ENCODE measurements around the gene EPB41. TPM values are rescaled to one million over a fixed set of nuclear protein-coding genes. Genes with fewer than 3 reads are reported as not detected.
A peak's percentile ranks its signal among the peaks of the same experiment; 100 is the strongest.

Gene EPB41
- total RNA-seq, 1 experiment from 2014 or later: 41.7 TPM

GRCh38 chr1:28885977-28886730 is 28.2 kb upstream of the EPB41 start:
- ATAC-seq (no peak), DNase-seq (ENCODE audit: low read depth, low spot score) (no peak)
- BruUV-seq (replicated peaks): no TSS peak
- Histone ChIP-seq H3K36me3 (ENCODE audit: control insufficient read depth in 1 of 2, insufficient read depth in 2 of 2, low read length in 2 of 2) (no peaks in the 10 kb centered on the region), H4K20me1 (ENCODE audit: insufficient read depth) (no peaks in the 10 kb centered on the region), H3K27ac (ENCODE audit: low read depth, low read length) (no peak overlapping the region; the same call in 1 of the 2 replicates), H3K4me3 (replicated peaks in 1 of 2; ENCODE audit: low read depth in 1 of 2, low read length in 2 of 2) (peak overlapping the region in 1 of 2 experiments; percentile 95; a peak in 2 of 4 replicates), H3K9ac (ENCODE audit: low read length) (no peak overlapping the region), H3K4me1 (ENCODE audit: control insufficient read depth in 1 of 2, insufficient read depth in 2 of 2, low read length in 2 of 2) (peaks cover 23 to 56% of the 10 kb centered on the region in 2 experiments), H3K9me3 (ENCODE audit: control insufficient read depth in 1 of 2, insufficient read depth in 1 of 2, low read depth in 1 of 2, low read length in 2 of 2) (no peaks in the 10 kb centered on the region), H3K9me2 (ENCODE audit: insufficient read depth) (no peaks in the 10 kb centered on the region), H3K79me2 (ENCODE audit: insufficient read depth, low read length) (peaks cover 5% of the 10 kb centered on the region; the same call in 1 of the 2 replicates), H3K27me3 (ENCODE audit: insufficient read depth, low read length) (no peaks in the 10 kb centered on the region), H2AFZ (ENCODE audit: low read depth, low read length, poor library complexity, severe bottlenecking) (peak overlapping the region; percentile 59), H3K4me2 (ENCODE audit: low read length) (peak overlapping the region; percentile 99)
- POLR2A ChIA-PET: interaction anchor here (1.3 kb wide), 1 partner anchor 296 kb away, joined by 4 read pairs; the partner anchor contains the start of gene SRSF4
- TF ChIP-seq FOSL1 (IDR thresholded peaks at IDR 0.05; ENCODE audit: low read depth) (no peak), EZH2phosphoT487 (IDR thresholded peaks at IDR 0.05; ENCODE audit: borderline replicate concordance) (no peak), SP1 (IDR thresholded peaks at IDR 0.05; ENCODE audit: low read depth) (no peak), CBX3 (IDR thresholded peaks at IDR 0.05; ENCODE audit: low read depth) (no peak), ZFX (IDR thresholded peaks at IDR 0.05) (no peak), ZBTB33 (IDR thresholded peaks at IDR 0.05; ENCODE audit: extremely low read depth, insufficient replicate concordance, low read length) (no peak), MAX (IDR thresholded peaks at IDR 0.05) (no peak), ZNF274 (IDR thresholded peaks at IDR 0.05; ENCODE audit: low read depth, low read length) (no peak), YY1 (IDR thresholded peaks at IDR 0.05; ENCODE audit: extremely low read depth, insufficient replicate concordance, low read depth, low read length) (no peak), ATF3 (IDR thresholded peaks at IDR 0.05) (no peak)
- intact Hi-C loops (cut with micrococcal nuclease): loop anchor here (2.0 kb wide), 1 partner anchor 295 kb away; the partner anchor contains the start of gene SRSF4
- CTCF ChIA-PET: interaction anchor here (3.0 to 5.5 kb wide), 2 partner anchors 148 to 315 kb away, joined by 59 to 60 read pairs; no protein-coding TSS in a partner anchor
- RAD21 ChIA-PET (ENCODE audit: low non-redundant PET in 1 of 2, low total read pairs in 2 of 2, uncharacterized antibody in 2 of 2, unreplicated experiment in 2 of 2): no interaction called here
